Measurements from ENCODE around the gene DCXR. TPM values are rescaled to one million over a fixed set of nuclear protein-coding genes. Genes with fewer than 3 reads are reported as not detected.

Gene DCXR
- polyA plus RNA-seq, 3 donors, result 98.3 to 138 (median 102) TPM

DNA sequence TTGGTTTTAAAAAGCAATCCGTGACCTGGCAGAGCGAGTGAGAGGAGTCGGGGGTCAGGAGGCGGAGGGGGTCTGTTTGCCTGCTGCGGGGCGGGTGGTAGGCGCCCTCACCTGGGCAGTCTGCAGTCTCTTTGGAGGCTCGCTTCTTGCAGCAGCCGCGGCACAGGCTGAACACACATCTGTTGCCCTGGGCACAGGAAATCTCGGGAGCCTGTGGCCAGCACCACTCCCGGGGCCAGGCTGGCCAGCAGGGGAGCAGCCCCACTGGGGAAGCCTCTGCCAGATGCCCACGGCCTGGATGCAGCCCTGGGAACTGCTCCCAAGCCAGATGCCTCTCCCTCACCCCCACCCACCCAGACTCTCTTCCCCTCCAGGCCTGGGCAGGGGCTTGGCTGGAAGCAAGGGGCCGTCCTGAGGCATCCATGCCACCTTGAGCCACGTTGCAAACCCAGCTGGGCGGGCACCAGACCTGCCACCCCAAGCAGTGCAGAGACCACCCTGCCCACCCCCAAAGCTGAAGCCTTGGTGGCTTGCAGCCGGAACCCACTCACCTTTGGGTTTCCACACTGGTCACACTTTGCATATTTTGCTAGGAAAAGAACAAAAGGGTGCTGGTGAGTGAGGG is 20.8 kb upstream of the DCXR start:
- no peak for DNase-seq

DNA sequence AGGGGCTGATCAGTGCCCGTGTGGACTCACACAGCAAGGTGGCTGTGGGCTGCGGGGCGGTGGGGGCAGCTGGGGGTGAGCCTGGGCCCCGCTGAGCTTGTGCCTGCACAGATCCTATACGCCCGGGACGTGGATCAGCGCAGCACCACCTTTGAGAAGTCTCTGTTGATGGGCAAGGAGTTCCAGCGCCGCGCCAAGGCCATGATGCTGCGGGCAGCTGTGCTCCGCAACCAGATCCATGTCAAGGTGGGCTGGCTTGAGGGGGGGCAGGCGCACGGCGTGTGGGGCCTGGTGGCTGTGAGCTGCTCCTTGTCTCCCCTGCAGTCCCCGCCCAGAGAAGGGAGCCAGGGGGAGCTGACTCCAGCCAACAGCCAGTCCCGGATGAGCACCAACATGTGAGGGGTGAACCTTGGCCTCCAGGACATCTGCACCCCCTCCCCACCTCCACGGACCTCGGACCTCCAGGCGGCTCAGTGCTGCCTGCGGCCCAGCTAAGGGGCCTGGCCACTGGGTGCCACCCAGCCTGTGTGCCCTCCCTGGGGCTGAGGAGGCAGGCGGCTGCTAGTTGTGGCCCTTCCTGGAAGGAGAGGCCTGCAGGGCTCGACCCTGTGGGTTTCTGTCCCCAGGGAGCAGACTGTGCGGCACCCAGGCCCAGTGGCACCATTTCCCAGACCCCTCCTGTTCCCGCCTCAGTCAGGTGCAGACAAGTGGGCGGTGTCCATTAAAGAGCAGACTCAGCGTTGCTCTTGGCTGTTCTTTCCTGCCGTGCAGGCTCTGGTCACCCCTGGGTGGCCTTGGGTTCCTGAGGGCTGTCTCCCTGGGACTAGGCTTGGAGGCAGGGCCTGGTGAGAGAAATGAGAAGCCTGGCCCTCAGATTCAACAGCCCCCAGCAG is 19.5 kb upstream of the DCXR start:
- DNase-seq, result no peak

DNA sequence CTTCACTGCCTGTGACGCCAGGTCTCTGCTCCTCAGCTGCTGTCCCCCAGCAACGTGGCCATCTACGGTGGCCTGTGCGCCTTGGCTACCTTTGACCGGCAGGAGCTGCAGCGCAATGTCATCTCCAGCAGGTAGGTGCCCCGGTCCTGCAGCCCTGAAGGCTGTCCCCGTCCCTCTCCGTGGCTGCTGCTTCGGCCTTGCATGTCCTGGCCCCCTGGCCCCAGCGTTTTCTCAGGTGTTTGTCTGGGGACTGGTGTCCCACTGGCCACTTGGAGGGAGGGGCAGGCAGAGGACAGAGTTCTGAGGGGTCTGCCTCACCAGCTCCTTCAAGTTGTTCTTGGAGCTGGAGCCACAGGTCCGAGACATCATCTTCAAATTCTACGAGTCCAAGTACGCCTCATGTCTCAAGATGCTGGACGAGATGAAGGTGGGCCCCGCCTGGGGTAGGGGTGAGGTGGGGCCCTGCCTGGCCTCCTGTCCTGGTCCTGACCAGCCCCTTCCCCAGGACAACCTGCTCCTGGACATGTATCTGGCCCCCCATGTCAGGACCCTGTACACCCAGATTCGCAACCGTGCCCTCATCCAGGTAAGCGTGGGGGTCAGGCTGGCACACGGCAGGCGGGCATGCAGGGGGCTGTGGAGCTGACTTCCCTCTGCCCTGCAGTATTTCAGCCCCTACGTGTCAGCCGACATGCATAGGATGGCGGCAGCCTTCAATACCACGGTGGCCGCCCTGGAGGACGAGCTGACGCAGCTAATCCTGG is 18.6 kb upstream of the DCXR start:
- DNase-seq, result no peak

DNA sequence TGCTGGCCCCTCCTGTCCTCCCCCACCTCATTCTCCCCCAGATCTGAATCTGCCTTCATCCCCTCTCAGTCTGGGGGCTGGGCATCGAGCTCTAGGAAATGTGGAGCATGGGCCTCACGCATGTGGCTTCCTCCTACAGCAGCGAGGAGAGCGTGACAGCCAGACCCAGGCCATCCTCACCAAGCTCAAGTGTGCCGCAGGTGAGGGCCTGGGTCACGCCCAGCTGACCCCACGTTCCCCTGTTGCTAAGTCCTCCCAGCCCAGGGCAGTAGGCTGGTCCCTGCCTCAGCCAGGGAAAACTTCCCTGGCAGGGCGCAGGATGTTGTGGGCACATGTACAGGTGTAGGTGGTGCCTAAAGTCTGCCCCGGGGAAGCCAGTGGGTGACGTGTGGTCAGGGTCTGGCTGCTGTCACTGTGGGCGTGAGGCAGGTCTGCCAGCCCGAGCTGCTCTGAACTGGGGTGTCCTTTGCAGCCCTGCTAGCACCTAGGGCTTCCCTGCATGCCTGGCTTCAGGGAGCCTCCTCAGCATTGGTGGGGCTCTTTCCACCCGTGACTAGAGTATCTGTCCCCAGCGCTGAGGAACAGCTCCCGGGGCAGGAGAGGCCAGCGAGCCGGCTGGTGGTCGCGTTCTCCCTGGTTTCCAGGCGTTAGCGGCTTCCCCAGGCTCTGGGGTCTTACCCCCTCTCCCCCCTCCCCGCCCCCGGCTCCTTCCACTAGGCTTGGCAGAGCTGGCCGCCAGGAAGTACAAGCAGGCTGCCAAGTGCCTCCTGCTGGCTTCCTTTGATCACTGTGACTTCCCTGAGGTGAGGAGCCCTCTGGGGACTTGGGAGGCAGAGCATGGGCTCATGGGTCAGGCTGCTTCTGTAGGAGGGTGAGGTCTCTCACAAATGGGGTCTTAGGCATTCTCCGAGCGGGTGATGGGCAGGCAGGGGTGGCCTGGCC is 17.8 kb upstream of the DCXR start:
- DNase-seq, result no peak

GRCh38 chr17:82054351-82055022 is 17.0 kb upstream of the DCXR start:
- no peak for DNase-seq

DNA sequence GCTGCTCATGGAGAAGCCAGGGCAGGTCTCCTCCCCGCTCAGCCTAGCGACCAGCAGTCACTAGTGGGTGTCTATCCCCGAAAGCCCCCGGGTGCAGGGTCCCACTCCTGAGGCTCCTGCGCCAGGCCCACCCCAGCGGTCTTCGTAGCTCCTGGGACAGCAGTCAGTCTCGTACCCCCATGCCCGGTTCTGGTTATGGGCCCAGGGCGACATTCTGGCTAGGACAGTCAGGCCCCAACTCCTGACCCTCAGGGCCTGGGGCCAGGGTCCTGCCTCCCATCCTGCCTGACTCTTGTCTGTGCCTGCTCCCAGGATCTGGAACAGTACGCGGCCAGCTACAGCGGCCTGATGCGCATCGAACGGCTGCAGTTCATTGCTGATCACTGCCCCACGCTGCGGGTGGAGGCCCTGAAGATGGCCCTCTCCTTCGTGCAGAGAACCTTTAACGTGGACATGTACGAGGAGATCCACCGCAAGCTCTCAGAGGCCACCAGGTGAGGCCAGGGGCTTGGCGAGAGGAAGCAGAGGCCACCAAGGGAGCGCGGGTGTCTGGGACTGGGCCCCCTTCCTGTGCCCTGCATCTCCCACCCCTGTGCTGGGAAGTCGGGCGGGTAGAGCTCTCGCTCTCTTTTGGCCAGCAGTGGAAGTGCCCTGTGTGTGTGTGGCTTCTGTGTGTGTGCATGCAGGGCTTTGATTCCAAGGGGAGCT is 16.2 kb upstream of the DCXR start:
- no peak for DNase-seq

DNA sequence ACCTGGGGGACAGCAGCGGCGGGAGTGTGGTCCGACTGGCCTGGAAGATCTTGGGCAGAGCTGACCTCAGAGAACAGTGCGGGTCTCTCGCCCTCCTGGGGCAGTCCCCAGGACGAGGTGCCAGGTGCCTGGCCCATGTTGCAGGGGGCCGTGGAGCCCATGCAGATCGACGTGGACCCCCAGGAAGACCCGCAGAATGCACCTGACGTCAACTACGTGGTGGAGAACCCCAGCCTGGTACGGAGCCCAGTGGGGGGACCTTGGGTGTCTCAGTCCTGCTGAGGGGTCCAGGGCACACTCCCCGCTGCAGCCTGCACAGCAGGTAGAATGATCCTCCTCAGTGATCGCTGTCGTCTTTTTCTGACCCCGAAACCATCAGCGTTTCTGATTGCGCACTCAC is 15.6 kb upstream of the DCXR start:
- no peak for DNase-seq

DNA sequence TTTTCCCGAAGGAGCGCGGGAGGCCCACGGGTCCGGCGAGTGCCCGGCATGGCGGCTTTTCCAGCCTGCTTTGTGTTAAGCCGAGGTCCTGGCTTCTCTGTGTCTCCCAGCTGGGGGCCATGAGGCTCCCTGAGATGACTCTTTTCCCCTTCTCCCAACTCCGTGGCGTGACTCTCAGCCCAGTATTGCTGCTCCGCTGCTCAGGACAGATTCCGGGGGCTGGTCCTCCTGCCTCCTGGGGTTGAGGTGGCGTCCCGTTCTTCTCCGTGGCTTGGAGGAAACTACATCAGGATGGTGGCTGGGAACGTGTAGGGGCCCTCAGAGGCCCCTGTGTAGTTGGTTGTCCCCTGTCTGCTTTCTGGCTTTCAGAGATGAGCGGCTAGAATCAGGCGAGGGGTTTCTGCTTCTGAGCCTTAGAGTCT is 15.2 kb upstream of the DCXR start:
- no peak for DNase-seq

DNA sequence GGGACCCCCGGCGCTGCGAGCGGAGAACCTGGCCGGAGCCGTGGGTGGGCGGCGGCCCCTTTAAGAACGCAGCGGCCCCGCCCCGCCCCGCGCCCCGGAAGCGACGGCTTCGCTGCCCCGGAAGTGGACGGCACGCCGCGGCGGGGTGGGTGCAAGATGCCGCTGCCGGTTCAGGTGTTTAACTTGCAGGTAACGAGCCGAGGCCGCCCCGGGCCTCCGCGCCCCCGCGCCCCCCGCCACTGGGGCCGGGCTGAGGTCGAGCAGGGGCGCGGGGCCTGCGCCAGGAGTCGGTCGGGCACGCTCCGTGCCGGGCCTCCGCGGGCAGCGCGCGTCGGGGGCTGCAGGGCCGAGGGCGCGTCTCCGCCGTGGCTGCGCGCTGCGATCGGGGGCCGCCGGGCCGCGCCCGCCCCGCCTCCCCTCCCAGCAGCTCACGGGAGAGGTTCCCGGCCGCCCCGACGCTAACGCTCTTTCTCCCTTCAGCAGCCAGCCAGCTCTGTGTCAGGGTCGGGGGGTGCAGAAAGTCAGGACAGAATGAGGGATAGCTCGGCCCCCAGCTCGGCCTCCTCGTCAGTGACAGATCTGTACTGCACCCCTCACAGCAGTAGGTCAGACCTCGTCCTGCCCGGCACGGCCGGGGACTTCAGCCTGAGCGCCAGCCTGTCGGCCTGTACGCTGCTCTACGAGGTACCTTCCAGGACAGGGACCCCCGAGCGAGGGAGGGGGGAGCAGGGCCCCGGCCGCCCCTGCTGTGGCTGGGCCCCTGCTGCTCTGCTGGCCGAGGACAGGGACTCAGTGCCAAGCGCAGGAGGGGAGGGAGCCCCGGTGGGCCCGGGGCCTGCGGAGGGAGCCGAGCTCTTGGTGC is 14.5 kb upstream of the DCXR start, which contains the start of the genes GPS1 and RFNG:
Gene GPS1, plus strand, starts transcription at position 123 of the 862 bp plus-strand sequence. Its CDS starts 34 bp downstream, at position 157.
Gene RFNG, minus strand, starts transcription at position 36 of the 862 bp plus-strand sequence. CDS start 45 bp downstream, outside the sequence.
- DNase-seq, result peak; percentile 67

- DNase-seq, result no peak
Observed at GRCh38 chr17:82050761-82051641, 13.5 kb upstream of the DCXR start.

DNA sequence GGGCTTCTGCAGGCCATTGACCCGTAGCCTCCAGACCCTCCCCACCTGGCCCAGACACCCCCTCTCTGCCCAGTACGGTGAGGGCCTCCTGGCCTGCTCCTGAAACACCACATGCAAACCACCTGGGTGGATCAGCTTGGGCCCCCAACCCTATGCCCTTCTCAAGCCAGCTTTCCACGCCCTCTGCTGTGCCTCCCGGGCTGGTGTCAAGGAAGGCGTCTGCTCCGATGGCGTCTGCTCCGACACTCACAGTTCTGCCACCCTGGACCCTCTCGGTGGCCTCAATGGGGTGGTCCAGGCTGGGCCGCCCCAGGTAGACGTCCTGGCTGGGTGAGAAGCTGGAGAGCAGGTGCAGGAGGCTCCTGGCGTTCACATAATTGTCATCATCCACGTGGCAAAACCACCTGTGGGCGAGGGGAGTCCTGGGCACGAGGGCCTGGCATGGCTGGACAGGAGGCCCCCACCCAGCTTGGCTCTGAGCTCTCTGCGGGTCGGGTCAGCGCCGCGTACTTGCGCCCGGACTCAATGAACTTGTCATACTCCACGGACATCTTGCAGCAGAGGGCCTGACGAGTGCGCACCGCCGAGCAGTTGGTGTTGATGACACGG is 12.8 kb upstream of the DCXR start:
- no peak for DNase-seq

- DNase-seq, result no peak
Observed at GRCh38 chr17:82049521-82049971, 12.0 kb upstream of the DCXR start.

- DNase-seq, result no peak
Observed at GRCh38 chr17:82049106-82049505, 11.6 kb upstream of the DCXR start.

DNA sequence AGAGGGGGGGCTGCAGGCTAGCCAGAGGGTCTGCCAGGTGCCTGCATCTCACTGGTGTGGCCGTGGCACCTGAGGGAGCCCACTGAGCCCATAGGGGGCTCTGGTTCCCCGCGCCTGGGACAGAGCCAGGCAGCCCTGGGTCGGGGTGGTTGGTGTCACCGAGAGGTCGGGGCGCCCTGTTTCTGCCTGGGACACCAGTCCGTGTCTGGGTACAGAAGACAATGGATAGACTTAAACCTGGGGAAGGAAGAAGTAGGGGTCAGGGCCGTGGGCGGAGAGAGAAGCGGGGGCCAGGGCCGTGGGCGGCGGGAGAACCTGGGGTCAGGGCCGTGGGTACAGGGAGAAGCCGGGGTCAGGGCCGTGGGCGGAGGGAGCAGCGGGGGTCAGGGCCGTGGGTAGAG is 11.1 kb upstream of the DCXR start:
- DNase-seq, result no peak

DNA sequence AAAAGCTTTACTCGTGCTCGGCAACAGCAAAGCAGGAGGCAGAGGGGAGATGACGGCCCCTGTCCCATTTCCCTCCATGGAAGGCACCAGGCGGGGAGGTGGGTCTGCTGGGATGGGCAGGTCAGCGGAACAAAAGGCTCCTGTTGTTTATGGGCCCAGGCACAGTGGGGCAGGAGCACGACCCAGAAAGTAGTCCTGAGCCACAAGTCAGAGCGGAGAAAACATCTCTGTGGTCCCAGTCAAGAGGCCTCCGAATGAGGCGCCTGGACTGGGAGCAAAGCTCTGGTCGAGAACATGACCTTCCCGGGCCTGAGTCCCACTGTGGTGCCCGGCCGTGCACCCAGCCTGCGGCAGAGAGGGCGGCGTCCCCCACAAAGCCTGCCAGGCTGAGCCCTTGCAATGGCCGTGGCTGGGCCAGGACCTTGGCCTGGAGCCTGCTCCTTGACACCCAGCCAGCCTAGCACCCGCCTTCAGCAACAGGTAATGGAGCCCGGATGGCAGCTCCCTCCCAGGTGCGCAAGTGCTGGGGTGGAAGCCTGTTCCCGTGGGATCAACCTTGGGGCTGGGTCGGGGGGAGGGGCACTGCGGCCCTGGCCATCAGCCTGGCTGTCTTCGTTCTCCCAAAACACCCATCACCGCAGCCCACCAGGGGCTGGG is 10.5 kb upstream of the DCXR start:
- DNase-seq, result no peak

DNA sequence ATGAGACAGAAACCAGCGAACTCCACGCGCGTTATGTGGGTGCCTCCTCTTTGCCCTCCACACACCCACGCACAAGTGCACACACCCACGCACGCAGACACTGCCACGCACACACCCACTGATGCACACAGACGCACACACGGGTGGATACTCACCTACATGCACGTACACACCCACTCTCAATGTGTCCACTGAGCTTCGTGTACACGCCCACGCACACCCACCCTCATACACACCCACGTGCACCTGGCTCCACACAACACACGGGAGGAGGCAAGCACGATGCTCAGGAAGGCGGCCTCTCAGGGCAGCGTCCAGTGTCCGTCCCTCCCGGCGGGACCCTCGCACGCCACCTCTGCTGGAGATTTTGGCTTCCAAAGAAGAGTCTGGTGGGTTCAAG is 9.9 kb upstream of the DCXR start:
- DNase-seq, result no peak

DNA sequence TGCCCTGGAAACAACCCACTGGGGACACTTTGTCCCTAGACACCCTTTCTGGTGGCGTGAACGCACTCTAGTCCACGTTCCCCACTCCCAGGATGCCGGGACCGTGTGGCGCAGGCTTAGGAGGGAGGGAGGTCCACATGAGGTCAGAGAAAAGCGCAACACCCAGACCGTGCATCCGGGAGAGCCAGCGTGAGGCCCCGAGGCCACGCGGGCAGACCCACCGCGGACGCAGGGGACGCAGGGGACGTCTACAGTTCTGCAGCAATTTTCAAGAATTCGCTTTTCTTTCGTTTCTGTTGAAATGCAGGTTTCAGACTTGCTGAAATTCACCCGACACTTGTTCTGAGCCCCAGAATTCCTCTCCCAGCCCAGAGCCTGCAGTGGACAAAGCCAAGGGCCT is 9.4 kb upstream of the DCXR start:
- DNase-seq, result no peak
